Testis (tissue), 3 donors: Measurements from ENCODE around the gene CAMTA1. TPM values are rescaled to one million over a fixed set of nuclear protein-coding genes. Genes with fewer than 3 reads are reported as not detected.
"Not testable (repeated sequence)": the region's sequence is repeated elsewhere in the genome, so short reads cannot be mapped to it uniquely, and the experiment has no call there.

Source experiments
- DNase-seq: peaks from one replicate; pipeline ENCODE4 v3.0.0-alpha.2; 2019
- H3K27ac ChIP-seq, 2 donors: fragments of 200-600 bp; sonication (generic); one replicate each; pipeline ENCODE4 v1.5.1; 2019
- H3K27me3 ChIP-seq: fragments of 200-600 bp; sonication (generic); one replicate; pipeline ENCODE4 v1.5.1; 2019
- H3K36me3 ChIP-seq: fragments of 200-600 bp; sonication (generic); one replicate; pipeline ENCODE4 v1.5.1; 2017; ENCODE audit warnings: low read depth; ENCODE audit errors: missing control alignments
- H3K4me1 ChIP-seq: fragments of 200-600 bp; sonication (generic); one replicate; pipeline ENCODE4 v1.5.1; 2019
- H3K4me3 ChIP-seq, 2 donors: fragments of 200-600 bp; sonication (generic); one replicate each; pipeline ENCODE4 v1.5.1; 2017 to 2019
- H3K9me3 ChIP-seq: fragments of 200-600 bp; sonication (generic); one replicate; pipeline ENCODE4 v1.5.1; 2017
- CTCF ChIP-seq, 3 experiments: fragments of 450-650 bp in 2 of 3; fragments of 200-600 bp in 1 of 3; sonication (generic) in 1 of 3; IDR thresholded peaks; one replicate each; pipeline ENCODE4 v1.5.1; 2016 to 2019; ENCODE audit warnings: antibody characterized with exemption in 3 of 3, mild to moderate bottlenecking in 2 of 3, moderate library complexity in 1 of 3
- POLR2A ChIP-seq: fragments of 450-650 bp; IDR thresholded peaks from one replicate; pipeline ENCODE4 v1.6.1; 2017; ENCODE audit warnings: antibody characterized with exemption, mild to moderate bottlenecking, moderate library complexity
- WGBS, 2 donors: methylation state at CpG; one replicate each; pipeline ENCODE4 v1.1.5; 2018; 5-methylcytosine and 5-hydroxymethylcytosine counted together
- intact Hi-C: fragments of 100-400 bp; cut with DNase I; formaldehyde crosslinking; loops from one replicate; pipeline ENCODE4 v1.15.1; 2023; ENCODE audit warnings: low total_unique reads
- polyA plus RNA-seq: library from polyadenylated mRNA; stranded (reverse); fragments of 350-450 nt; fragmentation: Illumina TruSeq; extraction: RNeasy Lipid Tissue Mini Kit (QIAGEN cat#74804); gene quantifications from one replicate; pipeline ENCODE4 v1.2.3, GENCODE V29; 2014; ENCODE audit warnings: low read depth, low replicate concordance; ENCODE audit not compliant: insufficient read depth
- total RNA-seq, 2 donors: library from RNA; depleted of rRNA; stranded (reverse); fragments of >200 nt; gene quantifications; one replicate each; pipeline ENCODE4 v1.2.3, GENCODE V29; 2016

The CAMTA1 gene
- total and polyA plus RNA-seq, 3 donors from 2014 or later, result 116 to 158 (median 119) TPM

- H3K4me1 ChIP-seq, result no peaks in the 10 kb centered on the region
- no peak overlapping the region for H3K4me3 ChIP-seq
- intact Hi-C loops, result no loop called here
- no peaks in the 10 kb centered on the region for H3K9me3 ChIP-seq
- 78 to 85% methylated on average over 7 of the region's 7 CpGs for WGBS, 2 donors
- no peaks in the 10 kb centered on the region for H3K27me3 ChIP-seq
- TF ChIP-seq CTCF (IDR thresholded peaks at IDR 0.05), result no peak
- no peak for TF ChIP-seq POLR2A
- DNase-seq, result no peak
- no peak overlapping the region for H3K27ac ChIP-seq
- H3K36me3 ChIP-seq, result no peaks in the 10 kb centered on the region
These were observed 366.7 kb downstream of the CAMTA1 start for GRCh38 chr1:7151978-7152377.

DNA sequence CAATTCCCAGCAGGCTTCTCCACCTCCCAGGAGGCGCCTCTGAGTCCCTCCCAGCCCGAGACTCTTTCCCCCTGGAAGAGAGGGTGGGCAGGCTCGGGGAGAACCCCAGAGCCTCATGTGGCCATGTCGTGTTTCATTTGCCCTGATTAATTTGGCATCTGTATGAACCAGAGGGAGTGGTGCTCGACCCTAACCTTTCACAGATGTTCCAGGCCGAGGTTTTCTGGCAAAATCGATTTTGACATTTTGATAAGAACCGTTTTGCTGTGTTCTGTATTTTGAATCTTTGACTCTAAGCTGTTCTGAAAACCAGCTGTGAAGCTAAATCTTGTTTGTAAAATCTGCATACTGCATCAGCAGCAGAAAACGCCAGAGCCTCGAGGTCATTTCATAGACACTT lies 367.4 kb downstream of the CAMTA1 start:
- H3K9me3 ChIP-seq, result no peaks in the 10 kb centered on the region
- H3K27me3 ChIP-seq, result no peaks in the 10 kb centered on the region
- no peaks in the 10 kb centered on the region for H3K4me1 ChIP-seq
- TF ChIP-seq POLR2A (no peak), CTCF (IDR thresholded peaks at IDR 0.05) (no peak)
- intact Hi-C loops, result no loop called here
- H3K27ac ChIP-seq, result no peak overlapping the region
- no peak for DNase-seq
- no peak overlapping the region for H3K4me3 ChIP-seq
- H3K36me3 ChIP-seq, result no peaks in the 10 kb centered on the region
- 64 to 66% methylated on average over 10 of the region's 10 CpGs for whole genome bisulfite sequencing, 2 donors

- no peaks in the 10 kb centered on the region for H3K4me1 ChIP-seq
- no peak overlapping the region for H3K4me3 ChIP-seq
- 82 to 83% methylated on average over 10 of the region's 10 CpGs for WGBS, 2 donors
- H3K9me3 ChIP-seq, result no peaks in the 10 kb centered on the region
- no peak for TF ChIP-seq POLR2A
- no peak for TF ChIP-seq CTCF (IDR thresholded peaks at IDR 0.05)
- intact Hi-C loops, result no loop called here
- DNase-seq, result no peak
- no peak overlapping the region for H3K27ac ChIP-seq
- no peaks in the 10 kb centered on the region for H3K27me3 ChIP-seq
- no peaks in the 10 kb centered on the region for H3K36me3 ChIP-seq
These were observed 368.2 kb downstream of the CAMTA1 start for GRCh38 chr1:7153464-7153863.

DNA sequence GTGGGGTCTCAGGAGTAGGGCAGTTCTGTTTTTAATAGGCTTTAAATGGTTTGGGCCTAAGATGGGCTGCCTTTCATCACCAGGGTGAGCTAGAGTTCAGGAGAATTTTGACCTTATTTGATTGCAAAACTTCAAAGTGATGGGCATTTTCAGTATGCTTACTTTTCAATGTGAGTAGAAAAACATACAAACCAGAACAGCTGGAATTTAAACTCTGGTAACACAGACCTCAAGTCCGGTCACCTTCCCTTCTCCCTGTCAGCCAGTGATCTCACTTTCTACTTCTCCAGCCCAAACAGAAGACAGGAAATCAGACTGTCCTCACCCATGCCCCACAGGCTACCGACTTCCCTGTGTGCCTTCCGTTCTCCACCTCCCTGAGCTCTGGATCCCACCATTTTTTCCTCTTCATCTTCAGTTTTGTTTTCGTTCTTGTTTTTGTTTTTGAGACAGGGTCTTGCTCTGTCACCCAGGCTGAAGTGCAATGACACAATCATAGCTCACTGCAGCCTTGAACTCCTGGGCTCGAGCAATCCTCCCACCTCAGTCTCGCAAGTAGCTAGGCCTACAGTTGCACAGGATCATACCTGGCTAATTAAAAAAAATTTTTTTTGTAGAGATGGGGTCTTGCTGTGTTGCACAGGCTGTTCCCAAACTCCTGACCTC lies 374.0 kb downstream of the CAMTA1 start:
- Histone ChIP-seq H3K36me3 (no peaks in the 10 kb centered on the region), H3K9me3 (no peaks in the 10 kb centered on the region), H3K4me3 (no peak overlapping the region), H3K27me3 (no peaks in the 10 kb centered on the region), H3K4me1 (no peaks in the 10 kb centered on the region), H3K27ac (no peak overlapping the region)
- intact Hi-C loops, result no loop called here
- no peak for DNase-seq
- WGBS, 2 donors, result 87% methylated on average over 6 of the region's 6 CpGs
- TF ChIP-seq CTCF (IDR thresholded peaks at IDR 0.05) (no peak), POLR2A (no peak)

DNA sequence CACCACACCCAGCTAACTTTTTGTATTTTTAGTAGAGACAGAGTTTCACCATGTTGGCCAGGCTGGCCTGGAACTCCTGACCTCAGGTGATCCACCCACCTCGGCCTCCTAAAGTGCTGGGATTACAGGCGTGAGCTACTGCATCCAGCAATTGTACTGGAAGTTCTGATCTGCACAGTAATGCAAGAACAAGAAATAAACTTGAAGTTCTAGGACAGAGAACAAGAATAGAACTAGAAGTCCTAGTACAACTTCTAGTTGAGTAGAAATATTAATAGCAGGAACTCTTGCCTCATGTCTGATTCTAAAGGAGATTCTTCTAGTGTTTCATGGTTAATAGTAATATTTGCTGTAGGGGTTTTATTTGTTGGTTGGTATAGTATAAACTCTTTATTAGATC lies 383.3 kb downstream of the CAMTA1 start:
- H3K4me3 ChIP-seq, H3K27ac ChIP-seq, H3K27me3 ChIP-seq, intact Hi-C loops, H3K9me3 ChIP-seq, H3K4me1 ChIP-seq, H3K36me3 ChIP-seq, DNase-seq: not testable (repeated sequence)
- WGBS, 2 donors, result 75 to 80% methylated on average over 2 of the region's 2 CpGs
